K562 (cell line): ENCODE data around the gene STK4. TPM values are rescaled to one million over a fixed set of nuclear protein-coding genes. Genes with fewer than 3 reads are reported as not detected.

Experiments
- ATF6 ChIP-seq: sonication (generic); formaldehyde crosslinking; IDR thresholded peaks from 2 replicates; pipeline ENCODE4 v1.4.0; 2020; ENCODE audit warnings: mild to moderate bottlenecking, missing genetic modification reagents
- CHCHD3 ChIP-seq: fragments of 250-450 bp; sonication (Bioruptor Pico); IDR thresholded peaks from 2 replicates; pipeline ENCODE4 v2.1.2; 2022; ENCODE audit warnings: mild to moderate bottlenecking
- COPS2 ChIP-seq: fragments of 450-650 bp; conservative IDR thresholded peaks from 2 replicates; pipeline ENCODE4 v1.6.1; 2016; ENCODE audit warnings: mild to moderate bottlenecking, moderate library complexity
- CTCFL ChIP-seq: IDR thresholded peaks from 2 replicates; pipeline ENCODE4 v1.6.1; 2011; ENCODE audit warnings: borderline replicate concordance, low read depth, mild to moderate bottlenecking, moderate library complexity, low read length; ENCODE audit not compliant: insufficient read depth, poor library complexity, severe bottlenecking
- DIDO1 ChIP-seq: fragments of 450-650 bp; IDR thresholded peaks from 2 replicates; pipeline ENCODE4 v1.6.1; 2016; ENCODE audit warnings: low read depth, missing biosample characterization, missing genetic modification characterization
- EGR1 ChIP-seq: fragments of 450-650 bp; conservative IDR thresholded peaks from 2 replicates; pipeline ENCODE4 v1.6.1; 2017; ENCODE audit warnings: mild to moderate bottlenecking
- FOXA3 ChIP-seq, 2 experiments: fragments of 450-650 bp in 1 of 2; sonication (generic) in 1 of 2; formaldehyde crosslinking; IDR thresholded peaks in 1 of 2; conservative IDR thresholded peaks in 1 of 2; 2 replicates each; pipeline versions ENCODE4 v1.4.0 to v1.8.0; 2020 to 2022; ENCODE audit warnings: mild to moderate bottlenecking in 2 of 2, missing genetic modification reagents in 1 of 2
- FUS ChIP-seq: fragments of 200-400 bp; formaldehyde crosslinking; optimal IDR thresholded peaks from 2 replicates; pipeline ENCODE3; 2017; ENCODE audit warnings: low read depth, low read length
- GTF2F1 ChIP-seq: IDR thresholded peaks from 2 replicates; pipeline ENCODE4 v1.6.1; 2011; ENCODE audit warnings: low read depth, low read length, improper control_type of control experiment
- ILK ChIP-seq: fragments of 450-650 bp; IDR thresholded peaks from 2 replicates; pipeline ENCODE4 v1.6.1; 2016; ENCODE audit warnings: missing genetic modification characterization, low read depth, mild to moderate bottlenecking, missing compliant biosample characterization, moderate library complexity, borderline replicate concordance
- KLF13 ChIP-seq: fragments of 450-650 bp; IDR thresholded peaks from 2 replicates; pipeline ENCODE4 v1.6.1; 2016; ENCODE audit warnings: missing genetic modification characterization, low read depth, mild to moderate bottlenecking, missing compliant biosample characterization, moderate library complexity, borderline replicate concordance
- KLF16 ChIP-seq: IDR thresholded peaks from 2 replicates; pipeline ENCODE4 v1.6.1; 2016; ENCODE audit warnings: antibody characterized with exemption
- L3MBTL2 ChIP-seq: fragments of 450-650 bp; IDR thresholded peaks from 2 replicates; pipeline ENCODE4 v1.6.1; 2016; ENCODE audit warnings: mild to moderate bottlenecking, moderate library complexity
- LARP7 ChIP-seq: fragments of 450-650 bp; IDR thresholded peaks from 2 replicates; pipeline ENCODE4 v1.6.1; 2016
- MNT ChIP-seq, 2 experiments: fragments of 450-650 bp; conservative IDR thresholded peaks; 2 replicates each; pipeline ENCODE4 v1.6.1; 2017; ENCODE audit warnings: mild to moderate bottlenecking in 2 of 2, moderate library complexity in 2 of 2
- NUFIP1 ChIP-seq: fragments of 450-650 bp; IDR thresholded peaks from 2 replicates; pipeline ENCODE4 v1.6.1; 2018; ENCODE audit not compliant: partially characterized antibody
- RBM15 ChIP-seq: fragments of 200-400 bp; formaldehyde crosslinking; IDR thresholded peaks from 2 replicates; pipeline ENCODE4 v1.6.1; 2018; ENCODE audit warnings: mild to moderate bottlenecking, low read length, moderate library complexity; ENCODE audit not compliant: insufficient read depth
- RFX5 ChIP-seq: IDR thresholded peaks from 2 replicates; pipeline ENCODE4 v1.6.1; 2011; ENCODE audit warnings: low read depth, mild to moderate bottlenecking, improper control_type of control experiment, low read length
- SP1 ChIP-seq: sonication (generic); formaldehyde crosslinking; IDR thresholded peaks from 2 replicates; pipeline ENCODE4 v1.8.1; 2022; ENCODE audit warnings: mild to moderate bottlenecking, missing genetic modification reagents
- SRSF1 ChIP-seq: fragments of 200-400 bp; formaldehyde crosslinking; IDR thresholded peaks from 2 replicates; pipeline ENCODE4 v1.6.1; 2017; ENCODE audit warnings: mild to moderate bottlenecking, low read depth, low read length, moderate library complexity
- SRSF3 ChIP-seq: fragments of 200-400 bp; formaldehyde crosslinking; IDR thresholded peaks from 2 replicates; pipeline ENCODE4 v1.6.1; 2016; ENCODE audit warnings: mild to moderate bottlenecking, low read length, moderate library complexity; ENCODE audit not compliant: insufficient read depth
- ZBTB17 ChIP-seq: fragments of 450-650 bp; formaldehyde crosslinking; IDR thresholded peaks from 2 replicates; pipeline ENCODE4 v1.4.0; 2020; ENCODE audit warnings: mild to moderate bottlenecking
- ZFP1 ChIP-seq: fragments of 450-650 bp; formaldehyde crosslinking; IDR thresholded peaks from 2 replicates; pipeline ENCODE4 v1.4.0; 2020; ENCODE audit warnings: mild to moderate bottlenecking, mixed read lengths
- polyA plus RNA-seq, 8 experiments: library from polyadenylated mRNA; depleted of rRNA in 4 of 8; stranded (reverse) in 5 of 8; unstranded in 3 of 8; fragments of >200 nt; fragmentation: Nextera tagmentation in 2 of 8; fragmentation: Illumina TruSeq in 1 of 8; extraction: Ambion mirVana in 2 of 8; extraction: Trizol in 1 of 8; gene quantifications; 2 replicates each; pipeline versions ENCODE4 v1.2.1 to v1.2.3, GENCODE V29; 2011 to 2014; ENCODE audit warnings: inconsistent platforms in 1 of 8, missing spikeins in 1 of 8
- total RNA-seq, 7 experiments: library from RNA; depleted of rRNA in 6 of 7; stranded (reverse); fragments of >200 nt in 6 of 7; fragmentation: Illumina TruSeq in 2 of 7; extraction: Trizol in 2 of 7; gene quantifications; 2 replicates each; pipeline versions ENCODE4 v1.2.1 to v1.2.3, GENCODE V29; 2011 to 2021; ENCODE audit warnings: low replicate concordance in 1 of 7

The STK4 gene
- total and polyA plus RNA-seq, 9 of the 15 experiments (the other 6 are each of a cell fraction or from before 2014, with no cell fraction given) = 11.9 to 30.6 (median 22.2) TPM

- no peak for TF ChIP-seq ATF6 (CRISPR knock-in tag)
- TF ChIP-seq NUFIP1 = no peak
- TF ChIP-seq ZBTB17 = 0 out of 2 replicates have a peak, but pooled peaks have one; percentile 20
- no peak for TF ChIP-seq SRSF1
- TF ChIP-seq KLF13 (tag) = no peak
- peak; percentile 93 for TF ChIP-seq SP1 (CRISPR knock-in tag)
- TF ChIP-seq CTCFL = peak; percentile 100
- no peak for TF ChIP-seq CHCHD3 (CRISPR knock-in tag)
- no peak for TF ChIP-seq COPS2
- TF ChIP-seq FOXA3 (CRISPR knock-in tag; conservative IDR thresholded peaks at IDR 0.05 in 1 of 2, IDR thresholded peaks at IDR 0.05 in 1 of 2) = no peak
- no peak for TF ChIP-seq RBM15
- peak; percentile 92 to 97 for TF ChIP-seq MNT (conservative IDR thresholded peaks at IDR 0.05)
- TF ChIP-seq EGR1 = peak; percentile 87
- peak; percentile 75 for TF ChIP-seq L3MBTL2
- no peak for TF ChIP-seq ZFP1 (CRISPR knock-in tag)
- TF ChIP-seq RFX5 = no peak
- TF ChIP-seq SRSF3 = no peak
- TF ChIP-seq FUS = no peak
- no peak for TF ChIP-seq ILK (tag)
- TF ChIP-seq DIDO1 = peak; percentile 56; the same call in 1 of the 2 replicates
- peak; percentile 69 for TF ChIP-seq KLF16
- no peak for TF ChIP-seq LARP7
- TF ChIP-seq GTF2F1 = peak; percentile 69; the same call in 1 of the 2 replicates
Observed at GRCh38 chr20:44966030-44966961, at the start of gene STK4 (continued).
